GM18498 (cell line): Measurements from ENCODE around the gene OR5T3.
"Not testable (repeated sequence)": the region's sequence is repeated elsewhere in the genome, so short reads cannot be mapped to it uniquely, and the experiment has no call there.

Source experiments
- ATAC-seq: cut with Tn5 transposase; IDR thresholded peaks from one replicate; pipeline ENCODE4 v1.9.1; 2021; ENCODE audit warnings: mild to moderate bottlenecking, moderate library complexity; ENCODE audit not compliant: unreplicated experiment

OR5T3 gene

GRCh38 chr11:56251954-56252353 lies at the start of gene OR5T3:
TSS of gene OR5T3 (plus strand) at chr11:56252254. CDS start at chr11:56252254, 0 bp downstream.
- no peak for ATAC-seq

GRCh38 chr11:56207790-56208189 lies 44.3 kb upstream of the OR5T3 start:
- ATAC-seq: no peak

GRCh38 chr11:56214537-56214936 lies 37.5 kb upstream of the OR5T3 start:
- no peak for ATAC-seq

GRCh38 chr11:56219735-56220134 lies 32.3 kb upstream of the OR5T3 start:
- not testable (repeated sequence) for ATAC-seq

GRCh38 chr11:56234155-56234554 lies 17.9 kb upstream of the OR5T3 start, which contains the start of gene OR5T2:
TSS of gene OR5T2 (minus strand) at chr11:56234255. CDS start at chr11:56233062, 1,193 bp downstream.
- no peak for ATAC-seq

GRCh38 chr11:56271092-56271491 lies 19.0 kb downstream of the OR5T3 start:
- no peak for ATAC-seq

GRCh38 chr11:56273854-56274253 lies 21.8 kb downstream of the OR5T3 start, which contains the start of gene OR5T1:
TSS of gene OR5T1 (plus strand) at chr11:56274154. CDS start at chr11:56275639, 1,485 bp downstream.
- no peak for ATAC-seq

GRCh38 chr11:56292154-56292553 lies 40.1 kb downstream of the OR5T3 start, which contains the start of gene OR8H1:
TSS of gene OR8H1 (minus strand) at chr11:56292254. CDS start at chr11:56291062, 1,192 bp downstream.
- ATAC-seq: no peak

- ATAC-seq: no peak
These were observed 44.8 kb downstream of the OR5T3 start for GRCh38 chr11:56296898-56297297.
